ENCODE measurements around the gene GABARAPL1.

GABARAPL1 gene

DNA sequence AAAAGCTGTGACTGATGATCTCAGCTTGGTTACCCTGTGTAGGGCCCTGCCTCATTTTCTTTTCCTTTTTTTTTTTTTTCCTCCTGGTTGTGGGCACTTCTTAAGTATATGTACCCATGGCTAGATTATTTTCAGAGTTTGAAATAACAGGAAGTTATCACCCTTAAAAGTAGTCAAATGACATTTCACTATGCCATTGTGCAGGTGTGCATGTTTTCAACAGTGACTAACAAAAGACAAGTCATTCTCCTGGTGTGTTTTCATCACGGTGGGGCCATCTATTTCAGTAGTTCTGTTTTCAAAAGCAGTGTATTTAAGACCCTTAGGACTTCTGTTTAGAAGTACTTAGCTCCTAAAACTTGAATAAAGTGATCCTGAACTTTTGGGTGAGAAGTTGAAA lies 15.0 kb downstream of the GABARAPL1 start:
- H3K27me3 ChIP-seq (ENCODE audit: low read depth): no peaks in the 10 kb centered on the region
- H3K9me3 ChIP-seq: no peaks in the 10 kb centered on the region
- no peak for DNase-seq (ENCODE audit: low spot score in 2 of 2)
- peaks cover 12% of the 10 kb centered on the region for H3K36me3 ChIP-seq (replicated peaks)
- no peaks in the 10 kb centered on the region for H3K4me1 ChIP-seq
- in situ Hi-C loops (cut with MboI; ENCODE audit: low sequenced_read_pairs): no loop called here
- no peak overlapping the region for H3K4me3 ChIP-seq

GRCh38 chr12:10234562-10234961 lies 21.9 kb downstream of the GABARAPL1 start:
- DNase-seq (ENCODE audit: low spot score in 2 of 2): no peak
- Histone ChIP-seq H3K4me3 (no peak overlapping the region), H3K4me1 (no peaks in the 10 kb centered on the region), H3K27me3 (ENCODE audit: low read depth) (no peaks in the 10 kb centered on the region), H3K9me3 (peaks cover 15% of the 10 kb centered on the region), H3K36me3 (replicated peaks) (no peaks in the 10 kb centered on the region)
- in situ Hi-C loops (cut with MboI; ENCODE audit: low sequenced_read_pairs): loop anchor here (10.0 kb wide), 1 partner anchor 330 kb away; no protein-coding TSS in a partner anchor

DNA sequence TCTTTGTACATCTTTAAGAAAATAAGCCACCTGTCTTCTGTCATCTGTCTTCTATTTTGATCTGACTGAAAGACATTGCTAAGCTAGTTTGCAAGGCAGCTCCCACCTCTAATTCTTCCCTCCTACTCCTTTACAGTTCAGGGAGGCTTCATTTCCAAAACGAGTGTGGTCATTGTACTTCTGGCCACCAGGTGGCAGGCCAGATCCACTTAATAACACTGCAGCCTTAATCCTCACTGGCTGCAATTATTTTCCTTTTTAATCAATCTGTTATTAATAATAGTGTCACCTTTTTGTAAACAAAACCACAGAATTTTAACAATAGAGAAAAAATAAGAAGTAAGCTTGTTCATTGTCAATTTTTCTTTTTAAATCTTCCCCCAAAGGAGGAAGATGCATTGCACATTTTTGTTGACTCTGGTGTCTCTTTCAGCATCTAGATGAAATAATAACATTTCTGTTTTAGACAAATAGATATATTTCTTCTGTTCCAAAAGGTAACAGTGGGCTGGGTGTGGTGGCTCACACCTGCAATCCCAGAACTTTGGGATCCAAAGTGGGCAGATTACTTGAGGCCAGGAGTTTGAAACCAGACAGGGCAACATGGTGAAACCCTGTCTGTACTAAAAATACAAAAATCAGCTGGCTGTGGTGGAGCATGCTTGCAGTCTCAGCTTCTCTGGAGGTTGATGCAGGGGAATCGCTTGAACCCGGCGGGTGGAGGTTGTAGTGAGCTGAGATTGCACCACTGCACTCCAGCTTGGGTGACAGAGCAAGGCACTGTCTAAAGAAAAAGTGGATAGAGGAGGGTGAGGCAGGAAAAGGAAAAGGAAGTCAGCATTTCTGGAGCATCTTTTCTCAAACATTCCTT lies 23.3 kb downstream of the GABARAPL1 start:
- DNase-seq (ENCODE audit: low spot score in 2 of 2): peak; percentile 40 to 53
- peaks cover 1% of the 10 kb centered on the region for H3K4me1 ChIP-seq
- H3K4me3 ChIP-seq: no peak overlapping the region
- H3K36me3 ChIP-seq (replicated peaks): no peaks in the 10 kb centered on the region
- in situ Hi-C loops (cut with MboI; ENCODE audit: low sequenced_read_pairs): loop anchor here (10.0 kb wide), 1 partner anchor 329 kb away; no protein-coding TSS in a partner anchor
- no peaks in the 10 kb centered on the region for H3K27me3 ChIP-seq (ENCODE audit: low read depth)
- H3K9me3 ChIP-seq: peaks cover 15% of the 10 kb centered on the region

DNA sequence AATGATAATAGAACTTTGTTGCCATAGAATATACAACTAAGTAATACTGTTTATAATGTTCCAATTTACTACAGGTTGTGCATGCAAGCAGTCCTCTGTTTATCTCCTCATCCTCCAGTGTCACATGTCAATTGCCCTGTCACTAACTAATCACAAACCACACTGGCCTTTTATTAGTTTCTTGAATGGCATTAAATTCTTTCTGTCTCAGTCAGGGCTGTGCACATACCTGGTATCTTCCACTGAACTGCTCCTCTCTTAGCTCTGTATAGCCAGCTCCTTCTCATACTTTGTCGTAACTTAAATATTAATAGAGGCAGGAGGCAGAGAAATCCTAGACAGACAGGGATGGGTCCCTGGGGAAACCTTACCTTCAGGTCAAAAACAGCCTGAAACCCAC lies 24.0 kb downstream of the GABARAPL1 start:
- peaks cover 9% of the 10 kb centered on the region for H3K4me1 ChIP-seq
- no peaks in the 10 kb centered on the region for H3K27me3 ChIP-seq (ENCODE audit: low read depth)
- no peak for DNase-seq (ENCODE audit: low spot score in 2 of 2)
- no peaks in the 10 kb centered on the region for H3K36me3 ChIP-seq (replicated peaks)
- in situ Hi-C loops (cut with MboI; ENCODE audit: low sequenced_read_pairs): loop anchor here (10.0 kb wide), 1 partner anchor 328 kb away; no protein-coding TSS in a partner anchor
- no peak overlapping the region for H3K4me3 ChIP-seq
- H3K9me3 ChIP-seq: peaks cover 15% of the 10 kb centered on the region

- Histone ChIP-seq H3K36me3 (replicated peaks) (no peaks in the 10 kb centered on the region), H3K4me1 (peaks cover 10% of the 10 kb centered on the region), H3K9me3 (peaks cover 15% of the 10 kb centered on the region), H3K4me3 (no peak overlapping the region), H3K27me3 (ENCODE audit: low read depth) (no peaks in the 10 kb centered on the region)
- DNase-seq (ENCODE audit: low spot score in 2 of 2): no peak
- in situ Hi-C loops (cut with MboI; ENCODE audit: low sequenced_read_pairs): loop anchor here (10.0 kb wide), 1 partner anchor 326 kb away; no protein-coding TSS in a partner anchor
These were observed 25.8 kb downstream of the GABARAPL1 start for GRCh38 chr12:10238526-10238925.

- peaks cover 10% of the 10 kb centered on the region for H3K4me1 ChIP-seq
- no peaks in the 10 kb centered on the region for H3K9me3 ChIP-seq
- H3K4me3 ChIP-seq: no peak overlapping the region
- in situ Hi-C loops (cut with MboI; ENCODE audit: low sequenced_read_pairs): no loop called here
- H3K36me3 ChIP-seq (replicated peaks): no peaks in the 10 kb centered on the region
- H3K27me3 ChIP-seq (ENCODE audit: low read depth): no peaks in the 10 kb centered on the region
- peak in 1 of 2 experiments; percentile 32 for DNase-seq (ENCODE audit: low spot score in 2 of 2)
These were observed 28.6 kb downstream of the GABARAPL1 start for GRCh38 chr12:10241290-10241689.

GRCh38 chr12:10241727-10242126 lies 29.1 kb downstream of the GABARAPL1 start:
- Histone ChIP-seq H3K9me3 (no peaks in the 10 kb centered on the region), H3K4me1 (peaks cover 10% of the 10 kb centered on the region), H3K27me3 (ENCODE audit: low read depth) (no peaks in the 10 kb centered on the region), H3K36me3 (replicated peaks) (no peaks in the 10 kb centered on the region), H3K4me3 (no peak overlapping the region)
- in situ Hi-C loops (cut with MboI; ENCODE audit: low sequenced_read_pairs): no loop called here
- peak in 1 of 2 experiments; percentile 6 for DNase-seq (ENCODE audit: low spot score in 2 of 2)

DNA sequence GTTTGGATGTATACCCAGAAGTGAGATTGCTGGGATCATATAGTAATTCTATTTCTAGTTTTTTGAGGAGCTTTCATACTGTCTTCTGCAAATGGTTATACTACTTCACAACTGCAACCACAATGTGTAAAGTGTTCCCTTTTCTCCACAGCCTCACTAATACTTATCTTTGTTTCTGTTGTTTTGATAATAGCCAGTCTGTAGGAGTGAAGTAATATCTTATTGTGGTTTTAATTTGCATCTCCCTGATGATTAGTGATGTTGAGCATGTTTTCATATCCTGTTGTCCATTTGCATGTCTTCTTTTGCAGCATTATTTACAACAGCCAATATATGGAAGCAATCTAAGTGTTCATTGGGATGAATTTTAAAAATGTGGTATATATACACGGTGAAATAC lies 29.9 kb downstream of the GABARAPL1 start:
- H3K4me3 ChIP-seq: no peak overlapping the region
- DNase-seq (ENCODE audit: low spot score in 2 of 2): no peak
- peaks cover 10% of the 10 kb centered on the region for H3K4me1 ChIP-seq
- in situ Hi-C loops (cut with MboI; ENCODE audit: low sequenced_read_pairs): no loop called here
- H3K36me3 ChIP-seq (replicated peaks): no peaks in the 10 kb centered on the region
- H3K27me3 ChIP-seq (ENCODE audit: low read depth): no peaks in the 10 kb centered on the region
- H3K9me3 ChIP-seq: no peaks in the 10 kb centered on the region

DNA sequence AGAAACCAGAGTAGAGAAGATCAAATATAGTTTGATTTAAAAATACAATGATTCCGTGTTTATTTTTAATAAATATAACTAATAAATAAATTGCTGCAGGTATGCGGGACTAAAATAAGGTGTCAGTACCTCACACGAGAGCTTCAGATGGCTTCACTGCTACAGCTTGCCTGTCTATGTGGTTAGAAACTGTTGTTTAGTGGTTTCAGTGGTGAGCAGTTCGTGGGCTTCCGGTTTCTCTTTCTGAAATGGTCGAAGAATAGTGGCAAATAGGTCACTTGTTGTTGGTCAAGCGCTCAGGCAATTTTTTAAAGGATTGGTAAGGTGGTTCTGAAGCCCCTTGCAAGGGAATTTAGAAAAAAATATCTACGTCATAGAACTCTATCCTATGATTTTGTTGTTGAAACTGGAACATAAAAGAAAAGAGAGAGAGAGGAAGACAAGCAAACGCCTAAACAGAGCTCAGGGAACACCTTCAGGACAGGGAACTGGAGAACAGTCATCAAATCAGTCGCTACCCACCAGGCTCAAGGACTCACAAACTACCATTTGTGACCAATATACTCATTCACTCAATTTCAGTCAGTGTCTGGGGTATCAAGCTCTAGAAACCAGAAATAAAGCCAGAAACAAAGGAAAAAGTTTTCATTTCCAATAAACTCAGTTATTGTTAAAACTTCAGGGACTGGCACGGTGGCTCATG lies 31.3 kb downstream of the GABARAPL1 start:
- in situ Hi-C loops (cut with MboI; ENCODE audit: low sequenced_read_pairs): no loop called here
- peaks cover 10% of the 10 kb centered on the region for H3K4me1 ChIP-seq
- H3K4me3 ChIP-seq: no peak overlapping the region
- H3K27me3 ChIP-seq (ENCODE audit: low read depth): no peaks in the 10 kb centered on the region
- H3K36me3 ChIP-seq (replicated peaks): no peaks in the 10 kb centered on the region
- H3K9me3 ChIP-seq: no peaks in the 10 kb centered on the region
- no peak for DNase-seq (ENCODE audit: low spot score in 2 of 2)

- Histone ChIP-seq H3K27me3 (ENCODE audit: low read depth) (no peaks in the 10 kb centered on the region), H3K36me3 (replicated peaks) (no peaks in the 10 kb centered on the region), H3K4me3 (no peak overlapping the region), H3K9me3 (no peaks in the 10 kb centered on the region), H3K4me1 (no peaks in the 10 kb centered on the region)
- in situ Hi-C loops (cut with MboI; ENCODE audit: low sequenced_read_pairs): no loop called here
- no peak for DNase-seq (ENCODE audit: low spot score in 2 of 2)
These were observed 34.9 kb downstream of the GABARAPL1 start for GRCh38 chr12:10247436-10248058.

DNA sequence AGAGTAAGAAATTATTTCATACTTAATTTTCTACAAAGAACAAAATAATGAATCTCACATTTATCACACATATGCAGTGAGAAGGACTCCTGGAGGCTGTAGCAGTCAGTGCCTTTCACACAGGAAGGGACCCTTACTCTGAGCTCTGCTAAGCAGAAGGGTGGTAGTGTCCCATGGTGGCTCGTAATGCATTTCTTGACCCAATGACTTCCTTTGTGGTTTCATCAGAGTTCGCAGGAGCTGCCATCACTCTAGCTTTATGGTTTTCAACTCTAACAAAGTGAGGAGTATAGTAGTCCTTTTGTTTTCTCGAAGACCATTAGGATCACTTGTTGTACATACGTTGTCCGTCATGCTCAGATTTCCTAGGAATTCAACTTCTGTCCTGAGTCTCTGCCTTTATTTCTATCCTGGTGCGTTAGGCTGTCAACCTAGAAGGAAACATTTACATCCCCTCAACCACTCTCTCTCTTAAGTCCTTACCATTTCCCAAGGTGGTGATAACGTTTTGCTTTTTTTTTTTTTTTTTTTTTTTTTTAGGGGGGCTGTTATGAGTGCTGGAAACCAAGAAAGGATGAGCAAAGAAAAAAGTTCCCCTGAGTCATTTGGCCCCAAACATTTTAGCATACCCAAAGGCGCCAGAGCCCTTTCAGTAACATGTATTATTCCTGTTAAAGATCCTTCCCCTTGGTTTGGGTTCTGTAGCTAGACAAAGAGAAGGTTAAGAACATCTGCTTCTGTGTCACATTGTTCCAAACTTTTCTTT lies 37.2 kb downstream of the GABARAPL1 start:
- H3K4me3 ChIP-seq: no peak overlapping the region
- DNase-seq (ENCODE audit: low spot score in 2 of 2): no peak
- H3K36me3 ChIP-seq (replicated peaks): no peaks in the 10 kb centered on the region
- H3K27me3 ChIP-seq (ENCODE audit: low read depth): no peaks in the 10 kb centered on the region
- in situ Hi-C loops (cut with MboI; ENCODE audit: low sequenced_read_pairs): no loop called here
- H3K4me1 ChIP-seq: no peaks in the 10 kb centered on the region
- no peaks in the 10 kb centered on the region for H3K9me3 ChIP-seq

GRCh38 chr12:10251669-10252068 lies 39.0 kb downstream of the GABARAPL1 start:
- in situ Hi-C loops (cut with MboI; ENCODE audit: low sequenced_read_pairs): no loop called here
- Histone ChIP-seq H3K4me1 (no peaks in the 10 kb centered on the region), H3K4me3 (no peak overlapping the region), H3K9me3 (no peaks in the 10 kb centered on the region), H3K27me3 (ENCODE audit: low read depth) (no peaks in the 10 kb centered on the region), H3K36me3 (replicated peaks) (no peaks in the 10 kb centered on the region)
- no peak for DNase-seq (ENCODE audit: low spot score in 2 of 2)

DNA sequence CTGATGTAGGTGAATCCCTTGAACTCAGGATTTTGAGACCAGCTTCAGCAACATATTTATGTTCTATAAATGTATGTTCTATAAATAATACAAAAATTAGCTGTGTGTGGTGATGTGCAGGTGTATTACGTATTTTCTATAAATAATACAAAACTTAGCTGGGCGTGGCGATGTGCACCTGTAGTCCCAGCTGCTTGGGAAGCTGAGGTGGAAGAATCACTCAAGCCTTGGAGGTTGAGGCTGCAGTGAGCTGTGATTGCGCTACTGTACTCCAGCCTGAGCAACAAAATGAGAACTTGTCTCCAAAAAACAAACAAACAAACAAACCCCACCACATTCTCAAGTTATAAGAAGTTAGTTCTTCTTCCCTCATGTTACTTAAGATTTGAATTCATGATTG lies 39.5 kb downstream of the GABARAPL1 start:
- in situ Hi-C loops (cut with MboI; ENCODE audit: low sequenced_read_pairs): no loop called here
- H3K27me3 ChIP-seq (ENCODE audit: low read depth): no peaks in the 10 kb centered on the region
- no peak overlapping the region for H3K4me3 ChIP-seq
- no peaks in the 10 kb centered on the region for H3K9me3 ChIP-seq
- no peak for DNase-seq (ENCODE audit: low spot score in 2 of 2)
- no peaks in the 10 kb centered on the region for H3K4me1 ChIP-seq
- H3K36me3 ChIP-seq (replicated peaks): no peaks in the 10 kb centered on the region
